H1 (cell line): ENCODE measurements around the gene CCDC196. TPM values are rescaled to one million over a fixed set of nuclear protein-coding genes. Genes with fewer than 3 reads are reported as not detected.

Experiments used
- CTCF ChIA-PET: fragments of 300-600 bp; sonication (Branson Sonifier 250); formaldehyde crosslinking; loops from one replicate; lab custom pipeline; 2021; ENCODE audit not compliant: partially characterized antibody; lab: Charles Lee
- POLR2A ChIA-PET: fragments of 300-600 bp; sonication (Branson Sonifier 250); formaldehyde crosslinking; loops from one replicate; lab custom pipeline; 2021; ENCODE audit warnings: inconsistent platforms; ENCODE audit not compliant: partially characterized antibody; lab: Charles Lee
- DNase-seq, 2 experiments: peaks; one replicate each; pipeline versions ENCODE4 v3.0.0 to v3.0.0-alpha.2; 2010 to 2022; ENCODE audit warnings: low spot score in 2 of 2, low read depth in 1 of 2, mixed read lengths in 1 of 2
- FAIRE-seq: peaks from 2 replicates; lab custom pipeline; 2011; peaks lifted over from hg19 to GRCh38; lab: Jason Lieb, UNC
- H2AFZ ChIP-seq: 2 replicates; pipeline ENCODE4 v1.8.1; 2012; ENCODE audit warnings: low read length, inconsistent platforms
- H2AK5ac ChIP-seq: 2 replicates; pipeline ENCODE4 v1.6.1; 2013; ENCODE audit warnings: low read depth, low read length
- H2BK120ac ChIP-seq: replicated peaks from 2 replicates; pipeline ENCODE3; 2013; ENCODE audit warnings: low read depth, low read length, inconsistent platforms
- H2BK12ac ChIP-seq: 2 replicates; pipeline ENCODE4 v1.6.1; 2013; ENCODE audit warnings: low read depth, low read length
- H2BK15ac ChIP-seq: 2 replicates; pipeline ENCODE4 v1.6.1; 2013; ENCODE audit warnings: low read length
- H2BK20ac ChIP-seq: 2 replicates; pipeline ENCODE4 v1.6.1; 2013; ENCODE audit warnings: low read length
- H2BK5ac ChIP-seq: 2 replicates; pipeline ENCODE4 v1.6.1; 2013; ENCODE audit warnings: low read depth, low read length
- H3K14ac ChIP-seq: 2 replicates; pipeline ENCODE4 v1.6.1; 2013; ENCODE audit warnings: inconsistent platforms; ENCODE audit not compliant: insufficient read length
- H3K18ac ChIP-seq: 2 replicates; pipeline ENCODE4 v1.6.1; 2013; ENCODE audit warnings: low read length; ENCODE audit errors: extremely low read depth
- H3K23ac ChIP-seq: 2 replicates; pipeline ENCODE4 v1.6.1; 2013; ENCODE audit warnings: inconsistent platforms; ENCODE audit not compliant: insufficient read length
- H3K23me2 ChIP-seq: 2 replicates; pipeline ENCODE4 v1.6.1; 2013; ENCODE audit warnings: low read depth, low read length
- H3K27ac ChIP-seq: 2 replicates; pipeline ENCODE4 v1.6.1; 2011; ENCODE audit warnings: low read depth, low read length, inconsistent platforms
- H3K27me3 ChIP-seq, 4 experiments: replicated peaks in 1 of 4; 1 replicate in 1 of 4; 2 replicates in 3 of 4; pipeline versions ENCODE4 v1.6.1 to v1.8.1; 2011 to 2013; ENCODE audit warnings: low read length in 3 of 4, mild to moderate bottlenecking in 3 of 4, inconsistent platforms in 2 of 4, mixed read lengths in 2 of 4, moderate library complexity in 1 of 4; ENCODE audit not compliant: control insufficient read depth in 3 of 4, insufficient read depth in 3 of 4; ENCODE audit errors: extremely low read depth in 1 of 4
- H3K36me3 ChIP-seq, 4 experiments: 2 replicates each; pipeline versions ENCODE4 v1.6.1 to v1.8.1; 2011 to 2013; ENCODE audit warnings: mild to moderate bottlenecking in 4 of 4, low read length in 3 of 4, moderate library complexity in 2 of 4, control low read depth in 1 of 4, inconsistent platforms in 1 of 4; ENCODE audit not compliant: insufficient read depth in 4 of 4, control insufficient read depth in 2 of 4
- H3K4ac ChIP-seq: replicated peaks from 2 replicates; pipeline ENCODE3; 2013; ENCODE audit warnings: low read length, low read depth, mixed read lengths, inconsistent platforms; ENCODE audit not compliant: insufficient read length
- H3K4me1 ChIP-seq, 4 experiments: replicated peaks in 1 of 4; 1 replicate in 1 of 4; 2 replicates in 3 of 4; pipeline versions ENCODE4 v1.6.1 to v1.8.1; 2011 to 2013; ENCODE audit warnings: low read length in 3 of 4, inconsistent platforms in 2 of 4, mixed read lengths in 1 of 4; ENCODE audit not compliant: insufficient read depth in 4 of 4, control insufficient read depth in 3 of 4
- H3K4me2 ChIP-seq, 2 experiments: 2 replicates each; pipeline versions ENCODE4 v1.6.1 to v1.8.1; 2011 to 2013; ENCODE audit warnings: low read depth in 2 of 2, low read length in 2 of 2, control low read depth in 1 of 2, inconsistent platforms in 1 of 2, mild to moderate bottlenecking in 1 of 2; ENCODE audit not compliant: insufficient read depth in 1 of 2
- H3K4me3 ChIP-seq, 4 experiments: fragments of 200-600, 300-600 bp in 1 of 4; sonication (generic), shearing (Covaris generic), sonication (Bioruptor Twin) in 1 of 4; 2 replicates each; pipeline versions ENCODE4 v1.5.1 to v1.8.1; 2011 to 2016; ENCODE audit warnings: low read length in 4 of 4, low read depth in 3 of 4, control low read depth in 2 of 4, inconsistent platforms in 2 of 4, mild to moderate bottlenecking in 2 of 4, mixed read lengths in 1 of 4, moderate library complexity in 1 of 4; ENCODE audit not compliant: insufficient read depth in 2 of 4; ENCODE audit errors: extremely low read depth in 1 of 4
- H3K56ac ChIP-seq: replicated peaks from 2 replicates; pipeline ENCODE3; 2013; ENCODE audit warnings: low read depth, mild to moderate bottlenecking, mixed read lengths, low read length, inconsistent platforms; ENCODE audit not compliant: insufficient read length
- H3K79me1 ChIP-seq: 2 replicates; pipeline ENCODE4 v1.6.1; 2013; ENCODE audit warnings: low read depth, low read length, control low read depth
- H3K79me2 ChIP-seq, 2 experiments: 2 replicates each; pipeline versions ENCODE4 v1.6.1 to v1.8.1; 2012 to 2013; ENCODE audit warnings: low read length in 2 of 2, mild to moderate bottlenecking in 2 of 2, inconsistent platforms in 1 of 2; ENCODE audit not compliant: insufficient read depth in 2 of 2, control insufficient read depth in 1 of 2
- H3K9ac ChIP-seq, 4 experiments: replicated peaks in 1 of 4; 1 replicate in 1 of 4; 2 replicates in 3 of 4; pipeline versions ENCODE4 v1.6.1 to v1.8.1; 2011 to 2013; ENCODE audit warnings: low read depth in 3 of 4, low read length in 3 of 4, control low read depth in 2 of 4, mild to moderate bottlenecking in 2 of 4, moderate library complexity in 2 of 4, inconsistent platforms in 1 of 4; ENCODE audit errors: extremely low read depth in 1 of 4
- H3K9me3 ChIP-seq, 2 experiments: 2 replicates each; pipeline versions ENCODE4 v1.6.1 to v1.8.1; 2012 to 2013; ENCODE audit warnings: mild to moderate bottlenecking in 2 of 2, moderate library complexity in 2 of 2, control low read depth in 1 of 2, inconsistent platforms in 1 of 2, low read depth in 1 of 2, low read length in 1 of 2, mixed read lengths in 1 of 2; ENCODE audit not compliant: insufficient read depth in 2 of 2
- H4K20me1 ChIP-seq, 2 experiments: replicated peaks in 1 of 2; 2 replicates each; pipeline versions ENCODE3 to v1.8.1; 2011 to 2013; ENCODE audit warnings: inconsistent platforms in 2 of 2, low read length in 2 of 2, mild to moderate bottlenecking in 1 of 2; ENCODE audit not compliant: insufficient read depth in 2 of 2, control insufficient read depth in 1 of 2
- H4K5ac ChIP-seq: 2 replicates; pipeline ENCODE4 v1.6.1; 2013; ENCODE audit warnings: low read length, low read depth, mixed read lengths, inconsistent platforms; ENCODE audit not compliant: insufficient read length
- H4K8ac ChIP-seq: 2 replicates; pipeline ENCODE4 v1.8.0; 2013; ENCODE audit warnings: mild to moderate bottlenecking, moderate library complexity, low read length, inconsistent platforms; ENCODE audit not compliant: insufficient read depth; ENCODE audit errors: extremely low read depth
- H4K91ac ChIP-seq: replicated peaks from 2 replicates; pipeline ENCODE3; 2013; ENCODE audit warnings: low read length, mixed read lengths, inconsistent platforms; ENCODE audit not compliant: insufficient read length
- FOSL1 ChIP-seq: IDR thresholded peaks from 2 replicates; pipeline ENCODE4 v1.6.1; 2011; ENCODE audit warnings: mild to moderate bottlenecking, low read depth, low read length, moderate library complexity; ENCODE audit not compliant: insufficient read depth
- GABPA ChIP-seq: IDR thresholded peaks from 2 replicates; pipeline ENCODE4 v1.6.1; 2011; ENCODE audit warnings: mild to moderate bottlenecking, low read length, moderate library complexity, borderline replicate concordance; ENCODE audit not compliant: insufficient read depth
- GTF2F1 ChIP-seq: IDR thresholded peaks from 2 replicates; pipeline ENCODE4 v1.6.1; 2012; ENCODE audit warnings: low read depth, low read length, improper control_type of control experiment, borderline replicate concordance
- HDAC2 ChIP-seq, 2 experiments: fragments of 300-600 bp in 1 of 2; sonication (generic) in 1 of 2; IDR thresholded peaks; 2 replicates each; pipeline ENCODE4 v1.6.1; 2011 to 2012; ENCODE audit warnings: low read depth in 2 of 2, low read length in 2 of 2, mild to moderate bottlenecking in 2 of 2, moderate library complexity in 2 of 2, borderline replicate concordance in 1 of 2, inconsistent platforms in 1 of 2
- HDAC6 ChIP-seq: IDR thresholded peaks from one replicate; pipeline ENCODE4 v1.7.1; 2012; ENCODE audit warnings: low read depth, mild to moderate bottlenecking, inconsistent platforms, low read length, moderate library complexity
- KDM5A ChIP-seq: fragments of 200-600 bp; IDR thresholded peaks from 2 replicates; pipeline ENCODE4 v1.7.1; 2012; ENCODE audit warnings: mild to moderate bottlenecking, low read length, inconsistent platforms, mixed read lengths
- POU5F1 ChIP-seq: IDR thresholded peaks from 2 replicates; pipeline ENCODE4 v1.6.1; 2011; ENCODE audit warnings: low read depth, mild to moderate bottlenecking, low read length, moderate library complexity
- RNF2 ChIP-seq: fragments of 200-900, 300-1000 bp; sonication (generic); IDR thresholded peaks from 2 replicates; pipeline ENCODE4 v1.7.1; 2016; ENCODE audit warnings: borderline replicate concordance, low read depth, mild to moderate bottlenecking, antibody characterized with exemption, low read length; ENCODE audit not compliant: poor library complexity, severe bottlenecking; ENCODE audit errors: missing control alignments
- SRF ChIP-seq: IDR thresholded peaks from 2 replicates; pipeline ENCODE4 v1.6.1; 2011; ENCODE audit warnings: mild to moderate bottlenecking, low read depth, low read length, moderate library complexity
- TAF1 ChIP-seq: IDR thresholded peaks from 2 replicates; pipeline ENCODE4 v1.6.1; 2011; ENCODE audit warnings: mild to moderate bottlenecking, low read depth, low read length
- polyA plus RNA-seq, 7 experiments: library from polyadenylated mRNA; depleted of rRNA in 3 of 7; stranded (reverse) in 5 of 7; unstranded in 2 of 7; fragments of >200 nt in 5 of 7; fragments of 200-250 nt in 2 of 7; gene quantifications; 1 replicate in 5 of 7; 2 replicates in 1 of 7; 4 replicates in 1 of 7; pipeline versions ENCODE4 v1.2.1 to v1.2.3, GENCODE V29; 2011 to 2013; ENCODE audit warnings: missing spikeins in 2 of 7, mixed read lengths in 2 of 7
- total RNA-seq: library from RNA; stranded (reverse); fragmentation: NEBNext Ultra II Directional; extraction: Animal tissue kit (Norgen Biotek cat#: 25700); gene quantifications from 2 replicates; pipeline ENCODE4 v1.2.1, GENCODE V29; 2021
- TF ChIP-seq, protein P1 (sequence below): IDR thresholded peaks from 2 replicates; pipeline ENCODE4 v1.6.1; 2012; ENCODE audit warnings: inconsistent platforms
- TF ChIP-seq, protein P2 (sequence below): IDR thresholded peaks from 2 replicates; pipeline ENCODE4 v1.6.1; 2012; ENCODE audit warnings: low read length, inconsistent platforms

Gene CCDC196
- total and polyA plus RNA-seq, 2 of the 8 experiments (the other 6 are each of a cell fraction or from before 2014, with no cell fraction given), result not detected

DNA sequence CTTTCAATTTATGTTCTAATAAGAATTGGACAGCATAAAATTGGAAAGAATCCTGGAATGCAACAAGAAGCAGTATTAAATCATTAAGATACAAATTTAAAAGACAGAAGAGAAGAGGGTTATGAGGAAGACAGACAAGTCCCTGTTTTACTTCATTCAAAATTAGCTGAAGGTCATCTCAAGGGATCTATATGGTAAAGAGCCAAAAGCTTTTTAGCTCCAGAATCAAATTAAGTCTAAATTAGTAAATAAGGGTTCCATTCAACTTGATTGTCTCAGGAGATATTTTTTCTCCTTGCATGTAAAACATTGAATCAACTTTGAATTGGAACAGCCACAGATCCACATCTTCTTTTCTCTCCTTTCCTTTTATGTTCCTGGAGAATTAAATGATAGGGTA, 7.6 kb downstream of the CCDC196 start:
- Histone ChIP-seq H3K79me2 (no peaks in the 10 kb centered on the region), H2AK5ac (no peak overlapping the region), H4K20me1 (no peaks in the 10 kb centered on the region), H3K4me2 (no peak overlapping the region), H2AFZ (no peak overlapping the region), H2BK5ac (no peak overlapping the region), H4K5ac (no peak overlapping the region), H3K23me2 (no peaks in the 10 kb centered on the region), H3K79me1 (no peaks in the 10 kb centered on the region)
- POLR2A ChIA-PET, result no interaction called here
- FAIRE-seq, result no peak
- TF ChIP-seq FOSL1 (no peak), GTF2F1 (no peak), SRF (no peak), TAF1 (no peak), KDM5A (no peak), GABPA (no peak), POU5F1 (no peak), RNF2 (no peak), HDAC6 (no peak), HDAC2 (IDR thresholded peaks at IDR 0.05; ENCODE audit: borderline replicate concordance in 1 of 2, low read depth in 2 of 2, low read length in 2 of 2) (no peak)
- TF ChIP-seq, protein P1, sequence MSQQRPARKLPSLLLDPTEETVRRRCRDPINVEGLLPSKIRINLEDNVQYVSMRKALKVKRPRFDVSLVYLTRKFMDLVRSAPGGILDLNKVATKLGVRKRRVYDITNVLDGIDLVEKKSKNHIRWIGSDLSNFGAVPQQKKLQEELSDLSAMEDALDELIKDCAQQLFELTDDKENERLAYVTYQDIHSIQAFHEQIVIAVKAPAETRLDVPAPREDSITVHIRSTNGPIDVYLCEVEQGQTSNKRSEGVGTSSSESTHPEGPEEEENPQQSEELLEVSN, result no peak
- TF ChIP-seq, protein P2, sequence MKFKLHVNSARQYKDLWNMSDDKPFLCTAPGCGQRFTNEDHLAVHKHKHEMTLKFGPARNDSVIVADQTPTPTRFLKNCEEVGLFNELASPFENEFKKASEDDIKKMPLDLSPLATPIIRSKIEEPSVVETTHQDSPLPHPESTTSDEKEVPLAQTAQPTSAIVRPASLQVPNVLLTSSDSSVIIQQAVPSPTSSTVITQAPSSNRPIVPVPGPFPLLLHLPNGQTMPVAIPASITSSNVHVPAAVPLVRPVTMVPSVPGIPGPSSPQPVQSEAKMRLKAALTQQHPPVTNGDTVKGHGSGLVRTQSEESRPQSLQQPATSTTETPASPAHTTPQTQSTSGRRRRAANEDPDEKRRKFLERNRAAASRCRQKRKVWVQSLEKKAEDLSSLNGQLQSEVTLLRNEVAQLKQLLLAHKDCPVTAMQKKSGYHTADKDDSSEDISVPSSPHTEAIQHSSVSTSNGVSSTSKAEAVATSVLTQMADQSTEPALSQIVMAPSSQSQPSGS, result no peak
- TF ChIP-seq, all 59 proteins: peak for 0
- Histone ChIP-seq H3K9me3 (no peaks in the 10 kb centered on the region), H3K27ac (no peak overlapping the region), H3K18ac (no peak overlapping the region), H4K8ac (no peak overlapping the region), H3K36me3 (no peaks in the 10 kb centered on the region), H3K4ac (no peak overlapping the region), H3K4me1 (no peaks in the 10 kb centered on the region), H3K9ac (no peak overlapping the region), H2BK20ac (no peak overlapping the region), H2BK15ac (no peak overlapping the region), H2BK120ac (no peak overlapping the region), H3K4me3 (no peak overlapping the region), H4K91ac (no peak overlapping the region), H3K27me3 (no peaks in the 10 kb centered on the region), H3K56ac (no peak overlapping the region), H3K14ac (no peak overlapping the region), H2BK12ac (no peak overlapping the region), H3K23ac (no peak overlapping the region)
- CTCF ChIA-PET, result no interaction called here
- DNase-seq, result no peak
